Left ventricle myocardium inferior (tissue), 1 donor: ENCODE measurements around the gene PHLPP1. TPM values are rescaled to one million over a fixed set of nuclear protein-coding genes. Genes with fewer than 3 reads are reported as not detected.
A peak's percentile ranks its signal among the peaks of the same experiment; 100 is the strongest.

Source experiments
- DNase-seq: peaks from one replicate; pipeline ENCODE4 v3.0.0-alpha.2; 2020
- H3K27ac ChIP-seq: fragments of 200-600 bp; replicated peaks from 2 replicates; pipeline ENCODE4 v1.8.0; 2021
- H3K27me3 ChIP-seq: fragments of 200-600 bp; 2 replicates; pipeline ENCODE4 v1.8.0; 2021; ENCODE audit warnings: low read depth
- H3K36me3 ChIP-seq: fragments of 200-600 bp; 2 replicates; pipeline ENCODE4 v1.8.0; 2021
- H3K4me1 ChIP-seq: fragments of 200-600 bp; 2 replicates; pipeline ENCODE4 v1.8.0; 2021
- H3K4me3 ChIP-seq: fragments of 200-600 bp; 2 replicates; pipeline ENCODE4 v1.8.0; 2021; ENCODE audit warnings: mild to moderate bottlenecking, moderate library complexity
- H3K9me3 ChIP-seq: fragments of 200-600 bp; replicated peaks from 2 replicates; pipeline ENCODE4 v1.8.0; 2021
- CTCF ChIP-seq: fragments of 200-600 bp; IDR thresholded peaks from 2 replicates; pipeline ENCODE4 v1.8.0; 2021; ENCODE audit warnings: antibody characterized with exemption, mild to moderate bottlenecking, borderline replicate concordance
- intact Hi-C: fragments of 100-400 bp; cut with micrococcal nuclease; formaldehyde crosslinking; loops from one replicate; pipeline ENCODE4 v1.11.0; 2022
- total RNA-seq: library from RNA; stranded (reverse); fragmentation: NEBNext Ultra II Directional; extraction: Animal tissue kit (Norgen Biotek cat#: 25700); gene quantifications from one replicate; pipeline ENCODE4 v1.2.1, GENCODE V29; 2021
- donor health status: DM: no; HTN: yes; CAD: no; lungs with severe emphysema.

Gene PHLPP1
- total RNA-seq, 1 donor from 2014 or later: 5.9 TPM

- Histone ChIP-seq H3K27me3 (no peaks in the 10 kb centered on the region), H3K27ac (no peak overlapping the region), H3K4me1 (peaks cover 16% of the 10 kb centered on the region), H3K4me3 (no peak overlapping the region), H3K9me3 (no peaks in the 10 kb centered on the region), H3K36me3 (peaks cover 14% of the 10 kb centered on the region)
- DNase-seq: no peak
- no peak for TF ChIP-seq CTCF
- intact Hi-C loops: no loop called here
Measured at GRCh38 chr18:62950246-62950645, 234.9 kb downstream of the PHLPP1 start.

- no peak overlapping the region for H3K27ac ChIP-seq
- H3K4me3 ChIP-seq: no peak overlapping the region
- H3K36me3 ChIP-seq: no peaks in the 10 kb centered on the region
- H3K27me3 ChIP-seq: no peaks in the 10 kb centered on the region
- H3K9me3 ChIP-seq: no peaks in the 10 kb centered on the region
- DNase-seq: no peak
- peaks cover 16% of the 10 kb centered on the region for H3K4me1 ChIP-seq
- intact Hi-C loops: no loop called here
- TF ChIP-seq CTCF: no peak
Measured at GRCh38 chr18:62952807-62953206, 237.5 kb downstream of the PHLPP1 start.

GRCh38 chr18:62953663-62954062 lies 238.3 kb downstream of the PHLPP1 start:
- no peaks in the 10 kb centered on the region for H3K9me3 ChIP-seq
- H3K27me3 ChIP-seq: no peaks in the 10 kb centered on the region
- DNase-seq: no peak
- H3K27ac ChIP-seq: peak overlapping the region; percentile 20
- intact Hi-C loops: no loop called here
- H3K4me1 ChIP-seq: peaks cover 16% of the 10 kb centered on the region
- H3K36me3 ChIP-seq: peaks cover 2% of the 10 kb centered on the region
- TF ChIP-seq CTCF: no peak
- H3K4me3 ChIP-seq: no peak overlapping the region

- DNase-seq: no peak
- Histone ChIP-seq H3K36me3 (peaks cover 5% of the 10 kb centered on the region), H3K4me3 (no peak overlapping the region), H3K27me3 (no peaks in the 10 kb centered on the region), H3K9me3 (no peaks in the 10 kb centered on the region), H3K27ac (peak overlapping the region; percentile 20), H3K4me1 (peaks cover 16% of the 10 kb centered on the region)
- intact Hi-C loops: no loop called here
- no peak for TF ChIP-seq CTCF
Measured at GRCh38 chr18:62954366-62954765, 239.0 kb downstream of the PHLPP1 start.

GRCh38 chr18:62957885-62958472 lies 242.6 kb downstream of the PHLPP1 start:
- Histone ChIP-seq H3K36me3 (peaks cover 7% of the 10 kb centered on the region), H3K4me1 (peaks cover 16% of the 10 kb centered on the region), H3K27me3 (no peaks in the 10 kb centered on the region), H3K9me3 (no peaks in the 10 kb centered on the region), H3K4me3 (no peak overlapping the region), H3K27ac (no peak overlapping the region)
- DNase-seq: no peak
- intact Hi-C loops: no loop called here
- peak; percentile 60 for TF ChIP-seq CTCF

- intact Hi-C loops: no loop called here
Measured at GRCh38 chr18:62959481-62959880, 244.1 kb downstream of the PHLPP1 start.

More at GRCh38 chr18:62959481-62959880, 244.1 kb downstream of the PHLPP1 start:
- no peak for DNase-seq
- H3K36me3 ChIP-seq: peaks cover 22% of the 10 kb centered on the region
- no peaks in the 10 kb centered on the region for H3K27me3 ChIP-seq
- no peak overlapping the region for H3K27ac ChIP-seq
- no peaks in the 10 kb centered on the region for H3K9me3 ChIP-seq
- no peak overlapping the region for H3K4me3 ChIP-seq
- peaks cover under 1% of the 10 kb centered on the region for H3K4me1 ChIP-seq
- no peak for TF ChIP-seq CTCF
